AG09319 (cell line): ENCODE data around the gene RADIL.
"Not testable (repeated sequence)": the region's sequence is repeated elsewhere in the genome, so short reads cannot be mapped to it uniquely, and the experiment has no call there.

Experiments
- DNase-seq: peaks from one replicate; pipeline ENCODE4 v3.0.0-alpha.2; 2010; ENCODE audit warnings: low read depth; ENCODE audit errors: extremely low read depth
- CTCF ChIP-seq: IDR thresholded peaks from 2 replicates; pipeline ENCODE4 v1.5.1; 2011; ENCODE audit warnings: low read depth, mild to moderate bottlenecking, inconsistent platforms, low read length, moderate library complexity

Gene RADIL

DNA sequence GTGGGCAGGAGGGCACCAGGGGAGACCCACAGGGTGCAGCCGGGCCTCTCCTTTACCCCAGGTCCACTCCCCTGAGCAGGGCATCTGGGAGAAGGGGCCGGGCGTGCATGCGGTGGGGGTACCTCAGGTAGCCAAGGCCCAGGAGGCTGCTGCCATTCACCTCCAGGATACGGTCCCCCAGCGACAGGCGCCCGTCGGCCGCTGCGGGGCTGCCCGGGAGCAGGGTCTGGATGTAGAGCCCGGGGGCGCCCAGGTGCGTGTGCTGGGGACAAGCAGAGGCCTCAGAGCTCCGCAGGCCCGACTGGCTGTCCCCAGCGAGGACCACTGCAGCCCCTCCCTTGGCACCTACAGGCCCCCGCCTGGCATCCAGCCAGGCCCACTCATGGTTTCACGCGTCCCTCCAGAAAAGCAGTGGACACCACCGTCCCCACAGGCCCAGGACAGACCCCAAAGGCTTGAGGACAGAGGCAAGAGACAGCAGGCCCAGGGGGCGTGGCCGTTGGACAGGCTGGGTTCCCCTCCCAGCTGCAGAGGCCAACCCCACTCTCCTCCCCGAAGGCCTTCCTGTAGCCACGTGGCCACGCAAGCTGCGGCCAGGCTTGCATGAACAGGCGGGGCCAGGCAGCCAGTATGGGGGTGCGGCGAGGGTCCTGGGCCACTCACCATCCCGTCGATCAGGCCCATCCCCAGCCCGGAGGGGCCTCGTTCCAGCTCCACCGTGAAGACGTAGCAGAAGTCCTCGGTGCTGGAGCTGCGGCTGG is 83.8 kb downstream of the RADIL start:
- TF ChIP-seq CTCF = no peak
- DNase-seq = no peak

GRCh38 chr7:4798706-4799235 is 84.7 kb downstream of the RADIL start:
- no peak for TF ChIP-seq CTCF
- DNase-seq = no peak

GRCh38 chr7:4797858-4798705 is 85.4 kb downstream of the RADIL start:
- TF ChIP-seq CTCF = peak; percentile 78
- no peak for DNase-seq

- no peak for TF ChIP-seq CTCF
- no peak for DNase-seq
Measured at GRCh38 chr7:4796453-4796852, 87.1 kb downstream of the RADIL start.

GRCh38 chr7:4794591-4795350 is 88.7 kb downstream of the RADIL start:
- no peak for TF ChIP-seq CTCF
- DNase-seq = no peak

GRCh38 chr7:4794171-4794570 is 89.3 kb downstream of the RADIL start:
- DNase-seq = not testable (repeated sequence)

DNA sequence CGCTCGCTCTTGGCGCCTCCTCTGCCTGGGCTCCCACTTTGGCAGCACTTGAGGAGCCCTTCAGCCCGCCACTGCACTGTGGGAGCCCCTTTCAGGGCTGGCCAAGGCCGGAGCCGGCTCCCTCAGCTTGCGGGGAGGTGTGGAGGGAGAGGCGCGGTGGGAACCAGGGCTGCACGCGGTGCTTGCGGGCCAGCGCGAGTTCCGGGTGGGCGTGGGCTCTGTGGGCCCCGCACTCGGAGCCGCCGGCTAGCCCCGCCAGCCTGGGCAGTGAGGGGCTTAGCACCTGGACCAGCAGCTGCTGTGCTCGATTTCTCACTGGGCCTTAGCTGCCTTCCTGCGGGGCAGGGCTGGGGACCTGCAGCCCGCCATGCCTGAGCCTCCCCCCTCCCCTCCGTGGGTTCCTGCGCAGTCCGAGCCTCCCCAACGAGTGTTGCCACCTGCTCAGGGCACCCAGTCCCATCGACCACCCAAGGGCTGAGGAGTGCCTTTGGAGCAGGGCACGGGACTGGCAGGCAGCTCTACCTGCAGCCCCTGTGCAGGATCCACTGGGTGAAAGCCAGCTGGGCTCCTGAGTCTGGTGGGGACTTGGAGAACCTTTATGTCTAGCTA is 90.0 kb downstream of the RADIL start:
- not testable (repeated sequence) for DNase-seq
